Stimulated activated memory B cell treated with anti-CD40 and anti-IgM and Interleukin-4, amounts not matched to agents 10 μg/mL and 1 μg/mL and 100 μg/mL, for 72 hours (primary cell): ENCODE results near the gene DNAJB8.
A peak's percentile ranks its signal among the peaks of the same experiment; 100 is the strongest.

Experiments
- ATAC-seq: fragments of 150-1000 bp; cut with Tn5 transposase; 2 replicates; pipeline ENCODE4 v1.10.0; 2021
- H3K27ac Mint-ChIP-seq: one replicate; pipeline ENCODE4 v1.8.0; 2022; ENCODE audit warnings: mild to moderate bottlenecking, mixed read lengths
- H3K27me3 Mint-ChIP-seq: one replicate; pipeline ENCODE4 v1.8.0; 2022; ENCODE audit warnings: mixed read lengths
- H3K36me3 Mint-ChIP-seq: one replicate; pipeline ENCODE4 v1.8.0; 2022; ENCODE audit warnings: mixed read lengths
- H3K4me1 Mint-ChIP-seq: one replicate; pipeline ENCODE4 v1.8.0; 2022; ENCODE audit warnings: mixed read lengths
- H3K4me3 Mint-ChIP-seq: one replicate; pipeline ENCODE4 v1.8.0; 2022; ENCODE audit warnings: mild to moderate bottlenecking, moderate library complexity, mixed read lengths
- H3K9me3 Mint-ChIP-seq: one replicate; pipeline ENCODE4 v1.8.0; 2022; ENCODE audit warnings: mixed read lengths

The DNAJB8 gene

GRCh38 chr3:128453501-128454309 is 13.0 kb downstream of the DNAJB8 start:
- peaks cover 62% of the 10 kb centered on the region for H3K27me3 Mint-ChIP-seq
- no peak overlapping the region for H3K4me3 Mint-ChIP-seq
- no peak for ATAC-seq
- H3K36me3 Mint-ChIP-seq = no peaks in the 10 kb centered on the region
- H3K27ac Mint-ChIP-seq = no peak overlapping the region
- no peaks in the 10 kb centered on the region for H3K9me3 Mint-ChIP-seq
- H3K4me1 Mint-ChIP-seq = peaks cover 3% of the 10 kb centered on the region

- no peak for ATAC-seq
- Mint-ChIP-seq H3K4me1 (peaks cover 8% of the 10 kb centered on the region), H3K27me3 (peaks cover 62% of the 10 kb centered on the region), H3K4me3 (no peak overlapping the region), H3K36me3 (no peaks in the 10 kb centered on the region), H3K9me3 (no peaks in the 10 kb centered on the region), H3K27ac (no peak overlapping the region)
These were observed 13.9 kb downstream of the DNAJB8 start for GRCh38 chr3:128452678-128453275.

GRCh38 chr3:128452120-128452519 is 14.6 kb downstream of the DNAJB8 start:
- Mint-ChIP-seq H3K4me3 (no peak overlapping the region), H3K36me3 (no peaks in the 10 kb centered on the region), H3K27ac (no peak overlapping the region), H3K27me3 (peaks cover 62% of the 10 kb centered on the region), H3K4me1 (peaks cover 11% of the 10 kb centered on the region), H3K9me3 (peaks cover 3% of the 10 kb centered on the region)
- ATAC-seq = no peak

GRCh38 chr3:128449111-128449638 is 17.5 kb downstream of the DNAJB8 start:
- peaks cover 21% of the 10 kb centered on the region for H3K9me3 Mint-ChIP-seq
- no peaks in the 10 kb centered on the region for H3K36me3 Mint-ChIP-seq
- no peak for ATAC-seq
- H3K27ac Mint-ChIP-seq = no peak overlapping the region
- H3K4me1 Mint-ChIP-seq = peaks cover 12% of the 10 kb centered on the region
- H3K27me3 Mint-ChIP-seq = peaks cover 37% of the 10 kb centered on the region
- no peak overlapping the region for H3K4me3 Mint-ChIP-seq

GRCh38 chr3:128448491-128448890 is 18.2 kb downstream of the DNAJB8 start:
- Mint-ChIP-seq H3K4me1 (peaks cover 12% of the 10 kb centered on the region), H3K4me3 (no peak overlapping the region), H3K27me3 (peaks cover 30% of the 10 kb centered on the region), H3K27ac (no peak overlapping the region), H3K9me3 (peaks cover 21% of the 10 kb centered on the region), H3K36me3 (no peaks in the 10 kb centered on the region)
- no peak for ATAC-seq

GRCh38 chr3:128447561-128448013 is 19.1 kb downstream of the DNAJB8 start:
- Mint-ChIP-seq H3K27me3 (peaks cover 30% of the 10 kb centered on the region), H3K36me3 (no peaks in the 10 kb centered on the region), H3K27ac (no peak overlapping the region), H3K9me3 (peaks cover 21% of the 10 kb centered on the region), H3K4me1 (peaks cover 12% of the 10 kb centered on the region), H3K4me3 (no peak overlapping the region)
- peak; percentile 57 for ATAC-seq

GRCh38 chr3:128446821-128447220 is 19.9 kb downstream of the DNAJB8 start:
- peaks cover 12% of the 10 kb centered on the region for H3K4me1 Mint-ChIP-seq
- no peak overlapping the region for H3K27ac Mint-ChIP-seq
- H3K9me3 Mint-ChIP-seq = peaks cover 21% of the 10 kb centered on the region
- peaks cover 23% of the 10 kb centered on the region for H3K27me3 Mint-ChIP-seq
- no peak overlapping the region for H3K4me3 Mint-ChIP-seq
- no peak for ATAC-seq
- no peaks in the 10 kb centered on the region for H3K36me3 Mint-ChIP-seq

GRCh38 chr3:128445357-128445756 is 21.3 kb downstream of the DNAJB8 start:
- Mint-ChIP-seq H3K27me3 (peaks cover 11% of the 10 kb centered on the region), H3K4me1 (peaks cover 12% of the 10 kb centered on the region), H3K36me3 (no peaks in the 10 kb centered on the region), H3K27ac (no peak overlapping the region), H3K4me3 (no peak overlapping the region), H3K9me3 (peaks cover 21% of the 10 kb centered on the region)
- no peak for ATAC-seq

GRCh38 chr3:128443771-128444170 is 22.9 kb downstream of the DNAJB8 start:
- Mint-ChIP-seq H3K4me3 (no peak overlapping the region), H3K4me1 (peaks cover 10% of the 10 kb centered on the region), H3K9me3 (peaks cover 24% of the 10 kb centered on the region), H3K36me3 (no peaks in the 10 kb centered on the region), H3K27me3 (peaks cover 18% of the 10 kb centered on the region), H3K27ac (no peak overlapping the region)
- no peak for ATAC-seq

GRCh38 chr3:128442949-128443348 is 23.7 kb downstream of the DNAJB8 start:
- H3K27ac Mint-ChIP-seq = no peak overlapping the region
- peaks cover 5% of the 10 kb centered on the region for H3K4me1 Mint-ChIP-seq
- ATAC-seq = no peak
- H3K9me3 Mint-ChIP-seq = peaks cover 24% of the 10 kb centered on the region
- no peak overlapping the region for H3K4me3 Mint-ChIP-seq
- H3K36me3 Mint-ChIP-seq = no peaks in the 10 kb centered on the region
- peaks cover 24% of the 10 kb centered on the region for H3K27me3 Mint-ChIP-seq

GRCh38 chr3:128442070-128442469 is 24.6 kb downstream of the DNAJB8 start:
- H3K27me3 Mint-ChIP-seq = peaks cover 24% of the 10 kb centered on the region
- no peak overlapping the region for H3K4me3 Mint-ChIP-seq
- H3K36me3 Mint-ChIP-seq = no peaks in the 10 kb centered on the region
- ATAC-seq = no peak
- H3K4me1 Mint-ChIP-seq = peaks cover under 1% of the 10 kb centered on the region
- H3K9me3 Mint-ChIP-seq = peaks cover 21% of the 10 kb centered on the region
- H3K27ac Mint-ChIP-seq = no peak overlapping the region

- Mint-ChIP-seq H3K27me3 (peaks cover 24% of the 10 kb centered on the region), H3K9me3 (peaks cover 3% of the 10 kb centered on the region), H3K36me3 (no peaks in the 10 kb centered on the region), H3K4me3 (no peak overlapping the region), H3K27ac (no peak overlapping the region), H3K4me1 (no peaks in the 10 kb centered on the region)
- ATAC-seq = no peak
These were observed 27.5 kb downstream of the DNAJB8 start for GRCh38 chr3:128439226-128439625.

GRCh38 chr3:128438488-128439072 is 28.1 kb downstream of the DNAJB8 start:
- H3K27me3 Mint-ChIP-seq = peaks cover 29% of the 10 kb centered on the region
- H3K4me3 Mint-ChIP-seq = no peak overlapping the region
- no peak for ATAC-seq
- H3K36me3 Mint-ChIP-seq = no peaks in the 10 kb centered on the region
- peaks cover 3% of the 10 kb centered on the region for H3K9me3 Mint-ChIP-seq
- H3K27ac Mint-ChIP-seq = no peak overlapping the region
- H3K4me1 Mint-ChIP-seq = no peaks in the 10 kb centered on the region

GRCh38 chr3:128436214-128436613 is 30.5 kb downstream of the DNAJB8 start:
- Mint-ChIP-seq H3K4me1 (peaks cover 12% of the 10 kb centered on the region), H3K4me3 (no peak overlapping the region), H3K27me3 (peaks cover 48% of the 10 kb centered on the region), H3K9me3 (peaks cover 3% of the 10 kb centered on the region), H3K27ac (no peak overlapping the region), H3K36me3 (peaks cover 6% of the 10 kb centered on the region)
- ATAC-seq = no peak

- H3K4me1 Mint-ChIP-seq = peaks cover 12% of the 10 kb centered on the region
- H3K4me3 Mint-ChIP-seq = no peak overlapping the region
- no peak overlapping the region for H3K27ac Mint-ChIP-seq
- no peak for ATAC-seq
- peaks cover 6% of the 10 kb centered on the region for H3K36me3 Mint-ChIP-seq
- peaks cover 3% of the 10 kb centered on the region for H3K9me3 Mint-ChIP-seq
- H3K27me3 Mint-ChIP-seq = peaks cover 55% of the 10 kb centered on the region
These were observed 31.1 kb downstream of the DNAJB8 start for GRCh38 chr3:128435561-128435960.
